A549 (cell line): ENCODE data around the gene KIF1B. TPM values are rescaled to one million over a fixed set of nuclear protein-coding genes. Genes with fewer than 3 reads are reported as not detected.

Experiments
- ATAC-seq, 2 experiments: fragments of 200-7000 bp in 1 of 2; fragments of >200 bp in 1 of 2; cut with Nextera tagmentation in 1 of 2; cut with Tn5 transposase in 1 of 2; 3 replicates each; pipeline versions ENCODE4 v1.8.0 to v1.9.1; 2018 to 2020; ENCODE audit warnings: mild to moderate bottlenecking in 1 of 2, moderate library complexity in 1 of 2
- CTCF ChIA-PET: fragments of 300-600 bp; sonication (Branson Sonifier 250); formaldehyde crosslinking; extraction: SDS; loops from one replicate; lab custom pipeline; 2021; ENCODE audit warnings: antibody characterized with exemption, inconsistent platforms; lab: Yijun Ruan, JAX
- POLR2A ChIA-PET: fragments of 350-600 bp; formaldehyde crosslinking; extraction: SDS; loops from one replicate; lab custom pipeline; 2021; ENCODE audit warnings: antibody characterized with exemption, inconsistent platforms; lab: Yijun Ruan, JAX
- DNase-seq, 2 experiments: peaks; one replicate each; pipeline versions ENCODE4 v3.0.0 to v3.0.0-alpha.2; 2011 to 2016; ENCODE audit warnings: low read depth in 1 of 2, low spot score in 1 of 2
- FAIRE-seq: peaks from 2 replicates; lab custom pipeline; 2011; peaks lifted over from hg19 to GRCh38; lab: Jason Lieb, UNC
- H3K27ac ChIP-seq, 2 experiments: fragments of >200 bp; sonication (Bioruptor Twin); formaldehyde crosslinking; 3 replicates each; pipeline ENCODE4 v1.5.1; 2016 to 2017
- H3K4me1 ChIP-seq: fragments of >200 bp; sonication (Bioruptor Twin); formaldehyde crosslinking; 3 replicates; pipeline ENCODE4 v1.6.1; 2016
- H3K4me2 ChIP-seq: fragments of >200 bp; sonication (Bioruptor Twin); formaldehyde crosslinking; 3 replicates; pipeline ENCODE4 v1.6.1; 2016
- H3K4me3 ChIP-seq: fragments of >200 bp; sonication (Bioruptor Twin); formaldehyde crosslinking; 3 replicates; pipeline ENCODE4 v1.5.1; 2016
- H3K9me3 ChIP-seq: fragments of >200 bp; sonication (Bioruptor Twin); formaldehyde crosslinking; 3 replicates; pipeline ENCODE4 v1.6.1; 2016
- BCL3 ChIP-seq: fragments of >200 bp; sonication (Bioruptor Twin); formaldehyde crosslinking; IDR thresholded peaks from 3 replicates; pipeline ENCODE4 v1.6.1; 2016
- CEBPB ChIP-seq, 2 experiments: fragments of >200 bp in 1 of 2; sonication (Bioruptor Twin) in 1 of 2; formaldehyde crosslinking in 1 of 2; IDR thresholded peaks; 2 replicates each; pipeline ENCODE4 v1.6.1; 2012 to 2016
- EP300 ChIP-seq, 2 experiments: fragments of >200 bp; sonication (Bioruptor Twin); formaldehyde crosslinking; IDR thresholded peaks; 2 replicates in 1 of 2; 3 replicates in 1 of 2; pipeline ENCODE4 v1.6.1; 2016 to 2017
- FOSB ChIP-seq: fragments of 250-450 bp; sonication (Bioruptor Pico); IDR thresholded peaks from 2 replicates; pipeline ENCODE4 v1.5.0; 2020; ENCODE audit warnings: mild to moderate bottlenecking, moderate library complexity
- HMGXB4 ChIP-seq: fragments of 250-450 bp; sonication (Bioruptor Pico); IDR thresholded peaks from 2 replicates; pipeline ENCODE4 v1.5.0; 2021; ENCODE audit warnings: mild to moderate bottlenecking, moderate library complexity, borderline replicate concordance
- HOXA7 ChIP-seq: fragments of 250-450 bp; sonication (Bioruptor Pico); IDR thresholded peaks from 2 replicates; pipeline ENCODE4 v1.5.0; 2020; ENCODE audit warnings: mild to moderate bottlenecking, moderate library complexity
- HOXB13 ChIP-seq: fragments of 250-450 bp; sonication (Bioruptor Pico); IDR thresholded peaks from 2 replicates; pipeline ENCODE4 v1.5.0; 2020; ENCODE audit warnings: low read depth, mild to moderate bottlenecking, moderate library complexity
- HOXB5 ChIP-seq: fragments of 250-450 bp; sonication (Bioruptor Pico); IDR thresholded peaks from 2 replicates; pipeline ENCODE4 v1.5.0; 2020; ENCODE audit warnings: mild to moderate bottlenecking, moderate library complexity
- JUN ChIP-seq, 2 experiments: fragments of >200 bp; sonication (Bioruptor Twin); formaldehyde crosslinking; IDR thresholded peaks; 2 replicates in 1 of 2; 3 replicates in 1 of 2; pipeline ENCODE4 v1.6.1; 2016 to 2017
- MAX ChIP-seq: IDR thresholded peaks from 2 replicates; pipeline ENCODE4 v1.6.1; 2012
- MAZ ChIP-seq: fragments of 150-350 bp; IDR thresholded peaks from 2 replicates; pipeline ENCODE4 v1.6.1; 2014; ENCODE audit warnings: antibody characterized with exemption, low read depth, low read length, borderline replicate concordance
- MYC ChIP-seq: IDR thresholded peaks from 2 replicates; pipeline ENCODE4 v1.6.1; 2012; ENCODE audit warnings: mild to moderate bottlenecking, inconsistent platforms, low read length, improper control_type of control experiment, borderline replicate concordance
- POLR2AphosphoS2 ChIP-seq: conservative IDR thresholded peaks from 2 replicates; pipeline ENCODE4 v1.6.1; 2012; ENCODE audit warnings: low read length, improper control_type of control experiment, inconsistent platforms
- RARB ChIP-seq: fragments of 250-450 bp; sonication (Bioruptor Pico); IDR thresholded peaks from 2 replicates; pipeline ENCODE4 v1.8.0; 2021; ENCODE audit warnings: mild to moderate bottlenecking, moderate library complexity
- REST ChIP-seq: fragments of 200-600 bp; sonication (generic); IDR thresholded peaks from 2 replicates; pipeline ENCODE4 v1.6.1; 2016; ENCODE audit warnings: antibody characterized with exemption, mild to moderate bottlenecking, moderate library complexity
- RNF2 ChIP-seq: fragments of 200-600 bp; sonication (generic); IDR thresholded peaks from 2 replicates; pipeline ENCODE4 v1.6.1; 2016; ENCODE audit warnings: low read depth, mild to moderate bottlenecking, antibody characterized with exemption, moderate library complexity, borderline replicate concordance
- TFCP2L1 ChIP-seq: fragments of 250-450 bp; sonication (Bioruptor Pico); IDR thresholded peaks from 2 replicates; pipeline ENCODE4 v1.5.0; 2021; ENCODE audit warnings: mild to moderate bottlenecking
- TP53 ChIP-seq: fragments of 250-450 bp; sonication (Bioruptor Pico); IDR thresholded peaks from 2 replicates; pipeline ENCODE4 v1.5.0; 2021; ENCODE audit warnings: mild to moderate bottlenecking, moderate library complexity
- ZNF302 ChIP-seq: fragments of 250-450 bp; sonication (Bioruptor Pico); IDR thresholded peaks from 2 replicates; pipeline ENCODE4 v1.9.0; 2021; ENCODE audit warnings: inconsistent platforms, mild to moderate bottlenecking, moderate library complexity
- ZSCAN20 ChIP-seq: fragments of 250-450 bp; sonication (Bioruptor Pico); IDR thresholded peaks from 2 replicates; pipeline ENCODE4 v1.8.0; 2022; ENCODE audit warnings: mild to moderate bottlenecking, moderate library complexity
- WGBS: methylation state at CpG from one replicate; pipeline ENCODE4 v1.1.6; 2017; ENCODE audit errors: missing lambda C conversion rate; 5-methylcytosine and 5-hydroxymethylcytosine counted together
- polyA plus RNA-seq, 4 experiments: library from polyadenylated mRNA; depleted of rRNA in 3 of 4; stranded (reverse); fragments of >200 nt; fragmentation: RNase III in 1 of 4; extraction: RNeasy Plus Mini Kit Qiagen cat#74134 plus additional on column Dnase treatment in 1 of 4; gene quantifications; 2 replicates in 3 of 4; 3 replicates in 1 of 4; pipeline ENCODE4 v1.2.3, GENCODE V29; 2011 to 2017

KIF1B gene
- polyA plus RNA-seq, 2 of the 4 experiments (the other 2 are of a cell fraction), result 9.8 to 18.3 TPM

- TF ChIP-seq MYC (no peak), MAZ (no peak)
Observed at GRCh38 chr1:10383630-10384029, 173.3 kb downstream of the KIF1B start (continued).

- Histone ChIP-seq H3K27ac (peak overlapping the region; percentile 99), H3K4me2 (no peak overlapping the region), H3K9me3 (no peaks in the 10 kb centered on the region), H3K4me1 (peaks cover 91% of the 10 kb centered on the region), H3K4me3 (no peak overlapping the region)
- ATAC-seq (no peak), FAIRE-seq (no peak), DNase-seq (no peak)
- POLR2A ChIA-PET, result interaction anchor here (0.6 kb wide), 1 partner anchor 36 kb away, joined by 5 read pairs; no protein-coding TSS in a partner anchor
- no peak for TF ChIP-seq POLR2AphosphoS2
- no peak for TF ChIP-seq TP53 (CRISPR knock-in tag)
- TF ChIP-seq EP300 (IDR thresholded peaks at IDR 0.05), result no peak
- TF ChIP-seq HOXB5 (CRISPR knock-in tag), result no peak
- no peak for TF ChIP-seq FOSB
- no peak for TF ChIP-seq BCL3
- TF ChIP-seq MAX, result no peak
- CTCF ChIA-PET, result interaction anchor here (1.1 to 2.8 kb wide), 2 partner anchors 10 to 45 kb away, joined by 3 to 7 read pairs; partner anchors contain the start of gene CENPS
- WGBS, result 91% methylated on average over 8 of the region's 8 CpGs
Observed at GRCh38 chr1:10384219-10384618, 173.8 kb downstream of the KIF1B start.

GRCh38 chr1:10386761-10387676 is 176.6 kb downstream of the KIF1B start:
- peaks cover 77% of the 10 kb centered on the region for H3K4me1 ChIP-seq
- FAIRE-seq (no peak), ATAC-seq (peak in 1 of 2 experiments; percentile 54; a peak in 1 of 6 replicates)
- H3K9me3 ChIP-seq, result no peaks in the 10 kb centered on the region
- no peak for TF ChIP-seq HOXA7
- no peak for TF ChIP-seq RNF2
- TF ChIP-seq JUN (IDR thresholded peaks at IDR 0.05), result 0 out of 5 replicates have a peak, but pooled peaks of 1 of the 2 experiments have one; percentile 27
- TF ChIP-seq, all 56 proteins: peak for 1
- DNase-seq, result no peak
- 50% methylated on average over 12 of the region's 12 CpGs for WGBS
- ChIA-PET CTCF (interaction anchor here (0.7 to 4.7 kb wide), 10 partner anchors 9 to 50 kb away, joined by 3 to 34 read pairs (median 4); partner anchors contain the start of genes CENPS and PGD), POLR2A (interaction anchor here (0.6 to 4.7 kb wide), 6 partner anchors 9 to 43 kb away, joined by 3 to 107 read pairs (median 12); partner anchors contain the start of genes CENPS and PGD)
- H3K4me2 ChIP-seq, result peak overlapping the region; percentile 86
- peak overlapping the region; percentile 99 for H3K27ac ChIP-seq
- 0 out of 3 replicates have a peak overlapping the region, but pooled peaks have one; percentile 12 for H3K4me3 ChIP-seq

GRCh38 chr1:10387677-10388386 is 177.5 kb downstream of the KIF1B start:
- peak; percentile 87 to 92 for ATAC-seq
- no peaks in the 10 kb centered on the region for H3K9me3 ChIP-seq
- peak overlapping the region; percentile 86 for H3K4me2 ChIP-seq
- H3K27ac ChIP-seq, result peak overlapping the region; percentile 99
- DNase-seq, result peak; percentile 62 to 97
- ChIA-PET CTCF (interaction anchor here (0.7 to 4.7 kb wide), 11 partner anchors 10 to 49 kb away, joined by 3 to 34 read pairs (median 4); partner anchors contain the start of genes CENPS and PGD), POLR2A (interaction anchor here (0.6 to 4.7 kb wide), 8 partner anchors 10 to 43 kb away, joined by 3 to 107 read pairs (median 8); partner anchors contain the start of genes CENPS and PGD)
- WGBS, result 0% methylated on average over 3 of the region's 3 CpGs
- peak overlapping the region; percentile 14; the same call in 2 of the 3 replicates for H3K4me3 ChIP-seq
- FAIRE-seq, result no peak
- H3K4me1 ChIP-seq, result peaks cover 69% of the 10 kb centered on the region
- TF ChIP-seq HMGXB4 (CRISPR knock-in tag) (no peak), CEBPB (IDR thresholded peaks at IDR 0.05) (peak; percentile 67 to 92; a peak in 3 of 4 replicates), REST (no peak), ZSCAN20 (CRISPR knock-in tag) (no peak), RARB (CRISPR knock-in tag) (peak; percentile 75; the same call in 1 of the 2 replicates), TFCP2L1 (CRISPR knock-in tag) (no peak), HOXB13 (CRISPR knock-in tag) (no peak), ZNF302 (CRISPR knock-in tag) (no peak)
